Keratinocyte (primary cell): ENCODE data around the gene THBS1. TPM values are rescaled to one million over a fixed set of nuclear protein-coding genes. Genes with fewer than 3 reads are reported as not detected.

Experiments used
- DNase-seq: peaks from one replicate; pipeline ENCODE4 v3.0.0-alpha.2; 2011; ENCODE audit warnings: low read depth, missing footprints, low spot score
- FAIRE-seq: peaks from 2 replicates; lab custom pipeline; 2011; peaks lifted over from hg19 to GRCh38; lab: Jason Lieb, UNC
- H2AFZ ChIP-seq: 2 replicates; pipeline ENCODE4 v1.6.0; 2012; ENCODE audit warnings: low read length, control low read depth, inconsistent platforms; ENCODE audit not compliant: control insufficient read depth
- H3K27ac ChIP-seq: 2 replicates; pipeline ENCODE4 v1.5.1; 2011; ENCODE audit warnings: low read length; ENCODE audit not compliant: control insufficient read depth, insufficient read depth
- H3K27me3 ChIP-seq: 3 replicates; pipeline ENCODE4 v1.6.0; 2011; ENCODE audit warnings: low read length; ENCODE audit not compliant: control insufficient read depth, insufficient read depth; ENCODE audit errors: extremely low read depth
- H3K36me3 ChIP-seq, 2 experiments: 2 replicates in 1 of 2; 3 replicates in 1 of 2; pipeline ENCODE4 v1.5.1; 2011; ENCODE audit warnings: low read length in 2 of 2, mild to moderate bottlenecking in 1 of 2; ENCODE audit not compliant: control insufficient read depth in 2 of 2, insufficient read depth in 2 of 2; ENCODE audit errors: extremely low read depth in 1 of 2
- H3K4me1 ChIP-seq: 3 replicates; pipeline ENCODE4 v1.5.1; 2011; ENCODE audit warnings: low read length; ENCODE audit not compliant: control insufficient read depth, insufficient read depth; ENCODE audit errors: extremely low read depth
- H3K4me2 ChIP-seq: 3 replicates; pipeline ENCODE4 v1.6.0; 2011; ENCODE audit warnings: low read depth, low read length; ENCODE audit not compliant: control insufficient read depth, insufficient read depth; ENCODE audit errors: extremely low read depth
- H3K4me3 ChIP-seq, 3 experiments: fragments of 200-600 bp in 1 of 3; sonication (generic) in 1 of 3; 2 replicates in 2 of 3; 3 replicates in 1 of 3; pipeline ENCODE4 v1.5.1; 2011 to 2016; ENCODE audit warnings: low read length in 3 of 3, mild to moderate bottlenecking in 3 of 3, control low read depth in 2 of 3, inconsistent platforms in 1 of 3, low read depth in 1 of 3, mixed read lengths in 1 of 3, mixed run types in 1 of 3, moderate library complexity in 1 of 3; ENCODE audit not compliant: control insufficient read depth in 2 of 3, insufficient read depth in 2 of 3; ENCODE audit errors: extremely low read depth in 1 of 3
- H3K79me2 ChIP-seq: 2 replicates; pipeline ENCODE4 v1.6.0; 2012; ENCODE audit warnings: low read length; ENCODE audit not compliant: control insufficient read depth, insufficient read depth
- H3K9ac ChIP-seq: 3 replicates; pipeline ENCODE4 v1.6.0; 2011; ENCODE audit warnings: low read length; ENCODE audit not compliant: control insufficient read depth, insufficient read depth; ENCODE audit errors: extremely low read depth
- H3K9me1 ChIP-seq: 3 replicates; pipeline ENCODE4 v1.6.0; 2011; ENCODE audit warnings: low read length; ENCODE audit not compliant: control insufficient read depth, insufficient read depth; ENCODE audit errors: extremely low read depth
- H3K9me3 ChIP-seq: 2 replicates; pipeline ENCODE4 v1.5.1; 2012; ENCODE audit warnings: low read depth, low read length; ENCODE audit not compliant: control insufficient read depth
- H4K20me1 ChIP-seq: 3 replicates; pipeline ENCODE4 v1.6.0; 2011; ENCODE audit warnings: low read length; ENCODE audit not compliant: control insufficient read depth, insufficient read depth; ENCODE audit errors: extremely low read depth
- CTCF ChIP-seq, 3 experiments: IDR thresholded peaks in 1 of 3; conservative IDR thresholded peaks in 1 of 3; optimal IDR thresholded peaks in 1 of 3; 2 replicates in 2 of 3; 3 replicates in 1 of 3; pipeline versions ENCODE3 to v1.5.1; 2011; ENCODE audit warnings: low read length in 3 of 3, mild to moderate bottlenecking in 3 of 3, moderate library complexity in 2 of 3, control low read depth in 1 of 3, inconsistent platforms in 1 of 3; ENCODE audit not compliant: insufficient read depth in 2 of 3; ENCODE audit errors: extremely low read depth in 1 of 3
- EZH2 ChIP-seq: IDR thresholded peaks from one replicate; pipeline ENCODE4 v1.6.1; 2012; ENCODE audit warnings: inconsistent platforms, mild to moderate bottlenecking, low read length, moderate library complexity
- dilution Hi-C: fragments of 300-500 bp; cut with MboI; formaldehyde crosslinking; loops from one replicate; pipeline ENCODE4 v1.7.0; 2020; ENCODE audit warnings: low sequenced_read_pairs; ENCODE audit not compliant: extremely low pct_ligation_motif_present
- polyA plus RNA-seq, 5 experiments: library from polyadenylated mRNA; depleted of rRNA in 3 of 5; stranded (reverse) in 3 of 5; stranded (forward) in 1 of 5; unstranded in 1 of 5; fragments of >200 nt; gene quantifications; 1 replicate in 1 of 5; 2 replicates in 3 of 5; 3 replicates in 1 of 5; pipeline versions ENCODE4 v1.2.1 to v1.2.3, GENCODE V29; 2011 to 2012; ENCODE audit warnings: missing spikeins in 2 of 5, low read depth in 1 of 5, low replicate concordance in 1 of 5

The THBS1 gene
- polyA plus RNA-seq, 1 donor (not counting 4 experiments of a cell fraction or from before 2014, with no cell fraction given) = 789 TPM

- Histone ChIP-seq H3K4me2 (peak overlapping the region; percentile 90), H3K27me3 (no peaks in the 10 kb centered on the region), H3K9ac (peak overlapping the region; percentile 67), H3K79me2 (no peaks in the 10 kb centered on the region), H3K36me3 (no peaks in the 10 kb centered on the region), H3K27ac (peak overlapping the region; percentile 94), H3K4me3 (peak overlapping the region in 2 of 3 experiments; percentile 45 to 48), H3K9me3 (no peaks in the 10 kb centered on the region), H2AFZ (peak overlapping the region; percentile 32), H3K9me1 (no peaks in the 10 kb centered on the region), H4K20me1 (no peaks in the 10 kb centered on the region), H3K4me1 (peaks cover 41% of the 10 kb centered on the region)
- DNase-seq = peak; percentile 92
- dilution Hi-C loops = loop anchor here (25.0 kb wide), 1 partner anchor 121 kb away; no protein-coding TSS in a partner anchor
- TF ChIP-seq CTCF (optimal IDR thresholded peaks at IDR 0.05 in 1 of 3, IDR thresholded peaks at IDR 0.05 in 1 of 3, conservative IDR thresholded peaks at IDR 0.05 in 1 of 3; ENCODE audit: extremely low read depth in 1 of 3, insufficient read depth in 2 of 3, low read length in 3 of 3) (peak in 1 of 3 experiments; percentile 28), EZH2 (no peak)
- peak; percentile 97 for FAIRE-seq
Observed at GRCh38 chr15:39641191-39641889, 60.5 kb downstream of the THBS1 start.

DNA sequence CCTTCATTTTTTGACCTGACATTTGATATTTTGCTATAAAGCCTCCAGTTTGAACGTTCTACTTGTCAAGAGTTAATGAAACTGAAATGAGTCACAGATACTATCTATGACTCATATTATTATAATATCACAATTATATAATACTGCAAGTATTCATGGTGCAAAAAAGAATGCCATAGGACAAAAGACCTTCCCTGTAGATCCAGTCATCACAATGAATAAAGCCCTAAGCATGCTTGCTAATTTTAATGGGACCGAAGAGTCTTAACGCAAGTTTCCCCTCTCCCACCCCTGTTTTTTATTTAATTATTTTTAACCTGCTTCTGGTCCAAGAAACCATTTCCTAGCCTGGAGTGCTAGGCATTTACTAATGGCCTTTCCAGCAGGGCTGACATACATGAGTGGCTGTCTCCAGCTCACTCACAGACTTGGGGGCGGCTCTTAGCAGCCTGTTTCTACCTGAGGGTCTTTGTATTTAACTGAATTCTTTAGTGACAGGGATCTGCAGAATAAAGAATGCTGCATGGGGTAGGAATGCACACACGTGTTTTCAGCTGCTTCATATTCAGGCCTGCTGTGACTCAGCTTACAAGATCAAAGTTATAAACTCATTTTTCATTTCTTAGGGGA is 61.2 kb downstream of the THBS1 start:
- no peaks in the 10 kb centered on the region for H3K9me3 ChIP-seq
- no peaks in the 10 kb centered on the region for H3K79me2 ChIP-seq
- peak overlapping the region; percentile 67 for H3K9ac ChIP-seq
- dilution Hi-C loops = loop anchor here (25.0 kb wide), 1 partner anchor 120 kb away; no protein-coding TSS in a partner anchor
- peaks cover 41% of the 10 kb centered on the region for H3K4me1 ChIP-seq
- H3K27ac ChIP-seq = peak overlapping the region; percentile 94
- TF ChIP-seq CTCF (optimal IDR thresholded peaks at IDR 0.05 in 1 of 3, IDR thresholded peaks at IDR 0.05 in 1 of 3, conservative IDR thresholded peaks at IDR 0.05 in 1 of 3; ENCODE audit: extremely low read depth in 1 of 3, insufficient read depth in 2 of 3, low read length in 3 of 3) (no peak), EZH2 (no peak)
- H2AFZ ChIP-seq = peak overlapping the region; percentile 21
- no peaks in the 10 kb centered on the region for H4K20me1 ChIP-seq
- DNase-seq (peak; percentile 70), FAIRE-seq (peak; percentile 71)
- H3K27me3 ChIP-seq = no peaks in the 10 kb centered on the region
- H3K36me3 ChIP-seq = no peaks in the 10 kb centered on the region
- H3K4me2 ChIP-seq = peak overlapping the region; percentile 90
- H3K4me3 ChIP-seq = peak overlapping the region in 2 of 3 experiments; percentile 45 to 48
- H3K9me1 ChIP-seq = no peaks in the 10 kb centered on the region
